HepG2 (cell line): Measurements from ENCODE around the gene WDR18. TPM values are rescaled to one million over a fixed set of nuclear protein-coding genes. Genes with fewer than 3 reads are reported as not detected.
A peak's percentile ranks its signal among the peaks of the same experiment; 100 is the strongest.

Source experiments
- AFF4 ChIP-seq: sonication (generic); formaldehyde crosslinking; IDR thresholded peaks from 2 replicates; pipeline ENCODE4 v1.4.0; 2020; ENCODE audit warnings: missing genetic modification reagents
- IRF9 ChIP-seq: sonication (generic); formaldehyde crosslinking; IDR thresholded peaks from 2 replicates; pipeline ENCODE4 v1.8.0; 2022; ENCODE audit warnings: missing genetic modification reagents, mild to moderate bottlenecking, borderline replicate concordance
- NFE2 ChIP-seq: sonication (generic); formaldehyde crosslinking; IDR thresholded peaks from 2 replicates; pipeline ENCODE4 v1.4.0; 2020; ENCODE audit warnings: missing genetic modification reagents
- PITX1 ChIP-seq: sonication (generic); formaldehyde crosslinking; IDR thresholded peaks from 2 replicates; pipeline ENCODE4 v1.5.1; 2020; ENCODE audit warnings: mild to moderate bottlenecking, missing genetic modification reagents
- TBX3 ChIP-seq: fragments of 450-650 bp; IDR thresholded peaks from 2 replicates; pipeline ENCODE4 v1.6.1; 2017; ENCODE audit warnings: antibody characterized with exemption, mild to moderate bottlenecking, inconsistent platforms, borderline replicate concordance
- UBTF ChIP-seq: sonication (generic); formaldehyde crosslinking; IDR thresholded peaks from 2 replicates; pipeline ENCODE4 v1.4.0; 2020; ENCODE audit warnings: mild to moderate bottlenecking, missing genetic modification reagents
- ZBTB39 ChIP-seq: sonication (generic); formaldehyde crosslinking; IDR thresholded peaks from 2 replicates; pipeline ENCODE4 v1.5.0; 2020; ENCODE audit warnings: missing genetic modification reagents
- ZBTB49 ChIP-seq: sonication (generic); formaldehyde crosslinking; IDR thresholded peaks from 2 replicates; pipeline ENCODE4 v1.4.0; 2020; ENCODE audit warnings: missing genetic modification reagents, borderline replicate concordance
- ZFX ChIP-seq: sonication (generic); formaldehyde crosslinking; IDR thresholded peaks from 2 replicates; pipeline ENCODE4 v1.4.0; 2020; ENCODE audit warnings: mild to moderate bottlenecking, low read depth, missing genetic modification reagents, moderate library complexity
- ZNF232 ChIP-seq: sonication (generic); formaldehyde crosslinking; IDR thresholded peaks from 2 replicates; pipeline ENCODE4 v1.4.0; 2020; ENCODE audit warnings: missing genetic modification reagents, borderline replicate concordance
- ZNF276 ChIP-seq: sonication (generic); formaldehyde crosslinking; IDR thresholded peaks from 2 replicates; pipeline ENCODE4 v1.4.0; 2020; ENCODE audit warnings: mild to moderate bottlenecking, low read depth, missing genetic modification reagents
- ZNF431 ChIP-seq: sonication (generic); formaldehyde crosslinking; IDR thresholded peaks from 2 replicates; pipeline ENCODE4 v1.9.0; 2022; ENCODE audit warnings: missing genetic modification reagents, low read depth, mild to moderate bottlenecking, borderline replicate concordance
- ZNF564 ChIP-seq: sonication (generic); formaldehyde crosslinking; IDR thresholded peaks from 2 replicates; pipeline ENCODE4 v1.8.1; 2023; ENCODE audit warnings: mild to moderate bottlenecking, missing genetic modification reagents
- polyA plus RNA-seq, 8 experiments: library from polyadenylated mRNA; depleted of rRNA in 3 of 8; stranded (reverse) in 7 of 8; unstranded in 1 of 8; fragments of >200 nt; fragmentation: Illumina TruSeq in 4 of 8; extraction: Trizol in 4 of 8; gene quantifications; 2 replicates each; pipeline versions ENCODE4 v1.2.1 to v1.2.3, GENCODE V29; 2011 to 2016; ENCODE audit warnings: low read depth in 4 of 8, missing spikeins in 1 of 8, mixed read lengths in 1 of 8; ENCODE audit not compliant: insufficient read depth in 1 of 8
- total RNA-seq, 5 experiments: library from RNA; depleted of rRNA; stranded (reverse); fragments of >200 nt; fragmentation: Illumina TruSeq; extraction: Trizol; gene quantifications; 2 replicates each; pipeline ENCODE4 v1.2.3, GENCODE V29; 2016; ENCODE audit warnings: low read depth in 1 of 5

Gene WDR18
- total and polyA plus RNA-seq, 2 of the 13 experiments (the other 11 are each of a cell fraction or from before 2014, with no cell fraction given): 36.4 to 47.6 TPM

- TF ChIP-seq PITX1 (CRISPR knock-in tag) (peak; percentile 85), AFF4 (CRISPR knock-in tag) (no peak), ZNF276 (CRISPR knock-in tag) (peak; percentile 39; the same call in 1 of the 2 replicates), ZNF431 (CRISPR knock-in tag) (no peak), TBX3 (no peak), NFE2 (CRISPR knock-in tag) (no peak), ZBTB49 (CRISPR knock-in tag) (0 out of 2 replicates have a peak, but pooled peaks have one; percentile 14), ZNF232 (CRISPR knock-in tag) (no peak), ZBTB39 (CRISPR knock-in tag) (no peak), ZNF564 (CRISPR knock-in tag) (0 out of 2 replicates have a peak, but pooled peaks have one; percentile 39), IRF9 (CRISPR knock-in tag) (peak; percentile 26; the same call in 1 of the 2 replicates), ZFX (CRISPR knock-in tag) (peak; percentile 68), UBTF (peak; percentile 64; the same call in 1 of the 2 replicates)
Measured at GRCh38 chr19:1039646-1040475, 55.7 kb downstream of the WDR18 start, which contains the start of gene ABCA7 (continued).
